Neural cell (in vitro differentiated cells): ENCODE measurements around the gene DNAH7. TPM values are rescaled to one million over a fixed set of nuclear protein-coding genes. Genes with fewer than 3 reads are reported as not detected.

Experiments
- H2AFZ ChIP-seq: fragments of 200-600, 300-800 bp; sonication (generic), shearing (Covaris generic); 2 replicates; pipeline ENCODE4 v1.6.0; 2014; ENCODE audit warnings: low read depth, mild to moderate bottlenecking, antibody characterized with exemption, low read length, moderate library complexity
- H3F3A ChIP-seq: fragments of 200-600 bp; shearing (Covaris generic); 2 replicates; pipeline ENCODE4 v1.6.1; 2016; ENCODE audit warnings: mild to moderate bottlenecking, moderate library complexity, mixed read lengths, antibody characterized with exemption, low read length; ENCODE audit not compliant: insufficient read depth, poor library complexity, severe bottlenecking
- H3K27ac ChIP-seq: fragments of 200-600, 300-800 bp; sonication (generic), shearing (Covaris generic); 2 replicates; pipeline ENCODE4 v1.5.1; 2014; ENCODE audit warnings: mild to moderate bottlenecking, low read length, moderate library complexity
- H3K27me3 ChIP-seq: fragments of 300-800, 200-600 bp; sonication (generic), shearing (Covaris generic); 2 replicates; pipeline ENCODE4 v1.6.0; 2014; ENCODE audit warnings: mild to moderate bottlenecking, low read depth, low read length, moderate library complexity; ENCODE audit not compliant: insufficient read depth
- H3K36me3 ChIP-seq: fragments of 300-800, 200-600 bp; sonication (generic), shearing (Covaris generic); 2 replicates; pipeline ENCODE4 v1.5.1; 2014; ENCODE audit warnings: mild to moderate bottlenecking, antibody characterized with exemption, low read length, moderate library complexity; ENCODE audit not compliant: insufficient read depth
- H3K4me2 ChIP-seq: fragments of 300-800, 200-600 bp; sonication (generic), shearing (Covaris generic); 2 replicates; pipeline ENCODE4 v1.6.0; 2014; ENCODE audit warnings: mild to moderate bottlenecking, low read length
- H3K4me3 ChIP-seq: fragments of 300-800, 200-600 bp; sonication (generic), shearing (Covaris generic); 2 replicates; pipeline ENCODE4 v1.5.1; 2014; ENCODE audit warnings: mild to moderate bottlenecking, low read length, moderate library complexity
- H3K79me2 ChIP-seq: fragments of 200-600 bp; shearing (Covaris generic); replicated peaks from 2 replicates; pipeline ENCODE4 v1.6.0; 2014; ENCODE audit warnings: mild to moderate bottlenecking, low read length, moderate library complexity; ENCODE audit not compliant: insufficient read depth
- H3K9ac ChIP-seq: fragments of 300-800, 200-600 bp; sonication (generic), shearing (Covaris generic); 2 replicates; pipeline ENCODE4 v1.6.1; 2016; ENCODE audit warnings: mild to moderate bottlenecking, low read length, mixed read lengths
- H3K9me2 ChIP-seq: fragments of 200-600 bp; shearing (Covaris generic); 2 replicates; pipeline ENCODE4 v1.6.1; 2016; ENCODE audit warnings: mild to moderate bottlenecking, low read length, mixed read lengths; ENCODE audit not compliant: insufficient read depth
- H3K9me3 ChIP-seq: fragments of 200-600, 300-800 bp; sonication (generic), shearing (Covaris generic); 2 replicates; pipeline ENCODE4 v1.6.1; 2016; ENCODE audit warnings: mild to moderate bottlenecking, mixed run types, low read length, moderate library complexity, mixed read lengths
- H4K20me1 ChIP-seq: fragments of 200-600 bp; shearing (Covaris generic); 2 replicates; pipeline ENCODE4 v1.6.1; 2016; ENCODE audit warnings: mild to moderate bottlenecking, mixed run types; ENCODE audit not compliant: insufficient read depth
- CTCF ChIP-seq: fragments of 450-650 bp; IDR thresholded peaks from 2 replicates; pipeline ENCODE4 v1.5.1; 2014; ENCODE audit warnings: antibody characterized with exemption, mild to moderate bottlenecking, moderate library complexity; ENCODE audit not compliant: poor library complexity, severe bottlenecking
- EP300 ChIP-seq: fragments of 450-650 bp; conservative IDR thresholded peaks from 2 replicates; pipeline ENCODE4 v1.6.1; 2014; ENCODE audit warnings: antibody characterized with exemption, mild to moderate bottlenecking, moderate library complexity; ENCODE audit not compliant: poor library complexity, severe bottlenecking
- EZH2 ChIP-seq: fragments of 200-600, 300-800 bp; shearing (Covaris generic), sonication (generic); IDR thresholded peaks from 2 replicates; pipeline ENCODE4 v1.6.1; 2014; ENCODE audit warnings: antibody characterized with exemption, low read length, borderline replicate concordance, mild to moderate bottlenecking; ENCODE audit not compliant: insufficient read depth, poor library complexity, severe bottlenecking
- MXI1 ChIP-seq: fragments of 450-650 bp; conservative IDR thresholded peaks from 2 replicates; pipeline ENCODE4 v1.6.1; 2014; ENCODE audit warnings: antibody characterized with exemption, mild to moderate bottlenecking; ENCODE audit not compliant: poor library complexity, severe bottlenecking
- POLR2AphosphoS5 ChIP-seq: IDR thresholded peaks from 2 replicates; pipeline ENCODE4 v1.6.1; 2012
- RAD21 ChIP-seq: fragments of 450-650 bp; conservative IDR thresholded peaks from 2 replicates; pipeline ENCODE4 v1.6.1; 2014; ENCODE audit warnings: antibody characterized with exemption, mild to moderate bottlenecking, moderate library complexity
- REST ChIP-seq: IDR thresholded peaks from 2 replicates; pipeline ENCODE4 v1.6.1; 2012; ENCODE audit warnings: borderline replicate concordance
- SMC3 ChIP-seq: fragments of 450-650 bp; conservative IDR thresholded peaks from 2 replicates; pipeline ENCODE4 v1.6.1; 2014; ENCODE audit warnings: antibody characterized with exemption, mild to moderate bottlenecking, moderate library complexity; ENCODE audit not compliant: poor library complexity
- TAF1 ChIP-seq: IDR thresholded peaks from 2 replicates; pipeline ENCODE4 v1.6.1; 2012; ENCODE audit warnings: low read depth
- polyA plus RNA-seq: library from polyadenylated mRNA; depleted of rRNA; stranded (reverse); fragments of >200 nt; gene quantifications from 2 replicates; pipeline ENCODE4 v1.2.3, GENCODE V29; 2014

The DNAH7 gene
- polyA plus RNA-seq, 1 donor from 2014 or later = 0.67 TPM

- Histone ChIP-seq H3K27me3 (no peaks in the 10 kb centered on the region), H3K27ac (no peak overlapping the region), H3K9me3 (no peaks in the 10 kb centered on the region), H3K36me3 (peaks cover 10% of the 10 kb centered on the region), H2AFZ (no peak overlapping the region), H3F3A (no peaks in the 10 kb centered on the region), H3K4me2 (no peak overlapping the region), H3K9ac (no peak overlapping the region), H3K4me3 (no peak overlapping the region), H3K79me2 (no peaks in the 10 kb centered on the region), H3K9me2 (no peaks in the 10 kb centered on the region), H4K20me1 (no peaks in the 10 kb centered on the region)
- no peak for TF ChIP-seq POLR2AphosphoS5
- no peak for TF ChIP-seq CTCF
- TF ChIP-seq TAF1 = no peak
- no peak for TF ChIP-seq MXI1
- no peak for TF ChIP-seq EZH2
- TF ChIP-seq RAD21 = no peak
- TF ChIP-seq REST = no peak
- TF ChIP-seq EP300 = no peak
- TF ChIP-seq SMC3 = no peak
These were observed 352.2 kb downstream of the DNAH7 start for GRCh38 chr2:195716466-195716865.

GRCh38 chr2:195711478-195711877 is 357.2 kb downstream of the DNAH7 start:
- no peaks in the 10 kb centered on the region for H3K27me3 ChIP-seq
- peaks cover 13% of the 10 kb centered on the region for H3K36me3 ChIP-seq
- TF ChIP-seq POLR2AphosphoS5 (no peak), REST (no peak), CTCF (no peak), SMC3 (no peak), EP300 (no peak), TAF1 (no peak), EZH2 (no peak), RAD21 (no peak), MXI1 (no peak)
- H2AFZ ChIP-seq = no peak overlapping the region
- no peaks in the 10 kb centered on the region for H3K9me3 ChIP-seq
- no peak overlapping the region for H3K9ac ChIP-seq
- no peak overlapping the region for H3K4me3 ChIP-seq
- no peaks in the 10 kb centered on the region for H3K9me2 ChIP-seq
- no peak overlapping the region for H3K4me2 ChIP-seq
- H3K79me2 ChIP-seq = no peaks in the 10 kb centered on the region
- no peak overlapping the region for H3K27ac ChIP-seq
- no peaks in the 10 kb centered on the region for H4K20me1 ChIP-seq
- no peaks in the 10 kb centered on the region for H3F3A ChIP-seq
